CMK (cell line): ENCODE results near the gene SUGP2.

Experiments used
- DNase-seq: peaks from one replicate; pipeline ENCODE4 v3.0.0-alpha.2; 2010; ENCODE audit warnings: low read depth

The SUGP2 gene

GRCh38 chr19:19033426-19034203 is at the start of gene SUGP2, which contains the start of gene ARMC6:
TSS of gene SUGP2 (minus strand) at chr19:19033517. CDS start at chr19:19031071, 2,446 bp downstream.
TSS of gene ARMC6 (plus strand) at chr19:19033603. CDS start at chr19:19034210, 607 bp downstream.
- peak; percentile 79 for DNase-seq

GRCh38 chr19:19081642-19082151 is 48.4 kb upstream of the SUGP2 start:
- no peak for DNase-seq

DNA sequence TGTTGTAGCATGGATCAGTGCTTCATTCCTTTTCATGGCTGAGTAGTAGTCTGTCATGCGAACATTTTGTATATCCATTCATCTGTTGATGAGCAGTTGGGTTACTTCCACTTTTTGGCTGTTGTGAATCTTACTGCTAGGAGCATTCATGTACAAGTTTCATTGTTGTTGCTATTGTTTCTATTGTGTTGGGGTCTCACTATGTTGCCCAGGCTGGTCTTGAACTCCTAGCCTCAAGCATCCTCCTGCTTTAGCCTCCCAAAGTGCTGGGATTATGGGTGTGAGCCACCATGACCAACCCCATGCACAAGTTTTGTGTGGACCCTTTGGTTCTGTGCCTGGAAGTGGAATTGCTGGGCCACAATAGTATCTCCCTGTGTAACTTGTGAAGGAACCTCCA is 46.3 kb upstream of the SUGP2 start:
- DNase-seq: no peak

GRCh38 chr19:19078801-19079200 is 45.5 kb upstream of the SUGP2 start:
- no peak for DNase-seq

GRCh38 chr19:19077103-19077502 is 43.8 kb upstream of the SUGP2 start:
- DNase-seq: no peak

DNA sequence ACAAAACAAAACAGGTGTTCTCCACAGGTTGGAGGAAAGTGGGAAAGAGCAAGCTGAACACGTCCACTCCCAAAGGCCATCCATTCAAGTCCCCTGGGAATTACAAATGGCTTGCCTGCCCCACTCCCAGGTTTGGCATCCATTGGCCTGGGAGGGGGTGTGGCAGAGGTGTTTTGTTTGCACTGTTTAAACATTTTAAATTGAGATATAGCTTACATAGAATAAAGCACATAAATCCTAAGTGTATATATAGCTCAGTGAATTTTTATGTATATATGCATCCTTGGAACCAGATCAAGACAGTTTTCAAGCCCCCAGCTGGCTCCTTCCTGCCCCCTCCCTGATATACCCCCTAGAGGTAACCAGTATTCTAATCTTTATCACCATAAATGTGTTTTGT is 43.2 kb upstream of the SUGP2 start:
- no peak for DNase-seq

- DNase-seq: no peak
Observed at GRCh38 chr19:19075126-19075525, 41.8 kb upstream of the SUGP2 start.

- no peak for DNase-seq
Observed at GRCh38 chr19:19074196-19074882, 41.0 kb upstream of the SUGP2 start.

DNA sequence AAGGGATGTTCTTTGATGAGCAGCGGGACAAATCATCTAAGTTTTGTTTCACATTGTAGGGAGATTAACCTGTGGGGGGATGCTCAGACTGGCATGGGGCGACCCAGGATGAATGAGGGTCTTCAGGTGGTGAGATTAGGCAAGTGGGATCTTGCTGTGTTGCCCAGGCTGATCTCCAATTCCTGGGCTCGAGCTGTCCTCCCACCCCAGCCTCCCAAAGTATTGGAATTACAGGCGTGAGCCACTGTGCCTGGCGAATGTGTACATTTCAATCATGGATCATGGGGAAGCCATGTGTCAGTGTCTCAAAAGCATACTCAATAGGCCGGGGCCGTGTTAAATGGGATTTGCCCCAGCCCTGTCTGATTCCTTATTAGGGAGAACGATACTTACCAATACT is 38.6 kb upstream of the SUGP2 start:
- DNase-seq: no peak

GRCh38 chr19:19068659-19069654 is 35.6 kb upstream of the SUGP2 start:
- DNase-seq: no peak

GRCh38 chr19:19067276-19068072 is 34.2 kb upstream of the SUGP2 start:
- no peak for DNase-seq

GRCh38 chr19:19064811-19065745 is 31.8 kb upstream of the SUGP2 start:
- no peak for DNase-seq

GRCh38 chr19:19064098-19064722 is 30.9 kb upstream of the SUGP2 start:
- peak; percentile 57 for DNase-seq

- DNase-seq: peak; percentile 95
Observed at GRCh38 chr19:19063183-19064097, 30.1 kb upstream of the SUGP2 start, which contains the start of gene SLC25A42. TSS of gene SLC25A42 (plus strand) at chr19:19063994. CDS start at chr19:19096125, 32,131 bp downstream.

DNA sequence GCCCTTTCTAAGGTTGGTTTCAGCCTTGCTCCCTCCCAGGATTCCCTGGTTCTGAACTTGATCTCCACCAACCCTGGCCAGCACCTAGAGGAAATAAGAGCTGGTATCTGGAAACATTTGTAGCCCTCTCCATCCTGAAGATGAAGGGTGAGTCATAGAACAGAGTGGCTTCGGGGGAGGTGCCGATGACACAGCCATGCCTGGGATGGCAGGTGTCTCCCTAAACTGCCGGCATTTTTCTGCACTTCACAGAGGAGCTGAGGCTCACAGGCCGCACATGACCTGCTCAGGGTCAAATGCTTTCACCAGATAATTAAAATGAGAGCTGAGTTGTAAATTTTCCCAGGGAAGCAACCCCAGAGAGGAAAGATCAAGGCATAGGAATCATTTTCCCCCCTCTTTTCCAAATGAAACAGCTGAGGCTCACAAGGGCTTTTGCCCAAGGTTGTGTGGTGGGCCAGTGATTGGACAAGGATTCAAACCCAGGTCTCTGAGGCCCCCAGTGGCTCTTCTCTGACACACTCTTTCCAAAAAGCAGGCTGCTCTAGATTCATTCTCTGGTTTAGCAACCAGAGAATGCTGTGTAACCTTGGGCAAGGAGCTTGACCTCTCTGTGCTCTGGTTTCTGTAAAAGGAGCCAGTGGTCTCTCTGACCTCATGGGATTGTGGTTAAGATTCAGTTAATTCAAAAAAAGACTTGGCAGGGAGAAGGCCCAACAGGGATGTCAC is 29.3 kb upstream of the SUGP2 start:
- DNase-seq: no peak

DNA sequence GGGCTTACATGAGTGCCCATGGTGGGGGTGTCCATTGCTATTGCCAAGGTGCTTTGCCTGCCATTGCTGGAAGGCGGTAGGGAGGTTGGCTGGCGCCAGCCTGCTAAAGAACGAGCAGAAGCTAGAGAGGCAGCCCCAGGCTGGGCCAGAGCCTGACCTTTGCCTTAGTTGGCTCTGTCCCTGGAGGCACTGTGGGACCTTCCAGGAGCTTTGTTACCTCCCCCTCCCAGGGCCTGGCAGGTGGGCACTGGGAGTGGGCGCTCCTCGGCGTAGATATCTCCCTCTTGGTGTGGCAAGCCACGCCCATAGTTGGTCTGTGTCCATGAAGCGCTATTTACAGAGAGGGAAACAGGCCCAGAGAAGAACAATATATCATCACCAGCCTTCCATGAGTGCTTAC is 28.2 kb upstream of the SUGP2 start:
- DNase-seq: no peak

- DNase-seq: peak; percentile 75
Observed at GRCh38 chr19:19059837-19060611, 26.7 kb upstream of the SUGP2 start.
